ENCODE results near the gene RCBTB2. TPM values are rescaled to one million over a fixed set of nuclear protein-coding genes. Genes with fewer than 3 reads are reported as not detected.

The RCBTB2 gene
- total RNA-seq, 1 donor from 2014 or later = 38.4 TPM

- Histone ChIP-seq H3K36me3 (no peaks in the 10 kb centered on the region), H4K20me1 (ENCODE audit: low read depth) (no peaks in the 10 kb centered on the region), H3K27ac (no peak overlapping the region), H3K9ac (no peak overlapping the region), H3K4me3 (no peak overlapping the region), H3K27me3 (no peaks in the 10 kb centered on the region), H2AFZ (replicated peaks) (no peak overlapping the region), H3K4me1 (no peaks in the 10 kb centered on the region), H3K79me2 (ENCODE audit: low read depth) (peaks cover 3% of the 10 kb centered on the region), H3F3A (ENCODE audit: low read depth) (no peaks in the 10 kb centered on the region), H3K4me2 (no peak overlapping the region), H3K9me3 (ENCODE audit: low read depth) (peaks cover 7% of the 10 kb centered on the region)
- no peak overlapping the region for H3K27ac Mint-ChIP-seq
- DNase-seq (ENCODE audit: low spot score) = no peak
- H3K27me3 Mint-ChIP-seq (ENCODE audit: insufficient read depth, low read depth) = no peaks in the 10 kb centered on the region
- H3K9me3 Mint-ChIP-seq = peaks cover 12% of the 10 kb centered on the region
- H3K4me1 Mint-ChIP-seq = no peaks in the 10 kb centered on the region
- peaks cover 4% of the 10 kb centered on the region for H3K36me3 Mint-ChIP-seq
- H3K4me3 Mint-ChIP-seq = no peak overlapping the region
- no peak for TF ChIP-seq CTCF (IDR thresholded peaks at IDR 0.05)
Measured at GRCh38 chr13:48448285-48448958, 84.5 kb downstream of the RCBTB2 start.

DNA sequence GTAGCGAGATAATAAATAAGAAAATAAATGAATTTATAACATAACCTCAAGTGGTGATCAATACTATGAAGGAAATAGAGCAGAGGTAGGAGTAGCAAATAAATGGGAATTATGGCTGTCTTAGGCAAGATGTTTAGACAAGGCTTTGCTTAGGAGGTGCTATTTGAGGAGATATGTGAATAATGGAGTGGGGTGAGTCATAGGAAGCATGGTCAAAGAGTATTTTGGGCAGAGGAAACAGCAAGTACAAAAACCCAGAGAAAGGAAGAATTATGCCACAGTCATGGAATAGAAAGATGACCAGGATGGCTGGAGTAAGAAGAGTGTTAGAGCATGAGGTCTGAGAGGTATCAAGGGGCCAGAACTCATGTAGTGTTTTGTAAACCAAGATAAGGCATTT is 86.4 kb downstream of the RCBTB2 start:
- no peak for DNase-seq (ENCODE audit: low spot score)
- Histone ChIP-seq H3K4me2 (no peak overlapping the region), H3K4me3 (no peak overlapping the region)

GRCh38 chr13:48443442-48444208 is 89.3 kb downstream of the RCBTB2 start:
- Histone ChIP-seq H3K4me2 (no peak overlapping the region), H3K27me3 (no peaks in the 10 kb centered on the region), H3K9ac (no peak overlapping the region), H2AFZ (replicated peaks) (no peak overlapping the region), H3K9me3 (ENCODE audit: low read depth) (no peaks in the 10 kb centered on the region), H3K36me3 (no peaks in the 10 kb centered on the region), H3K4me1 (no peaks in the 10 kb centered on the region), H3K27ac (no peak overlapping the region), H3K79me2 (ENCODE audit: low read depth) (no peaks in the 10 kb centered on the region), H3F3A (ENCODE audit: low read depth) (no peaks in the 10 kb centered on the region), H4K20me1 (ENCODE audit: low read depth) (no peaks in the 10 kb centered on the region), H3K4me3 (no peak overlapping the region)
- Mint-ChIP-seq H3K36me3 (no peaks in the 10 kb centered on the region), H3K9me3 (no peaks in the 10 kb centered on the region), H3K27me3 (ENCODE audit: insufficient read depth, low read depth) (no peaks in the 10 kb centered on the region), H3K4me1 (no peaks in the 10 kb centered on the region), H3K4me3 (no peak overlapping the region), H3K27ac (no peak overlapping the region)
- no peak for DNase-seq (ENCODE audit: low spot score)
- TF ChIP-seq EZH2phosphoT487 (IDR thresholded peaks at IDR 0.05) (no peak), CTCF (IDR thresholded peaks at IDR 0.05) (no peak), EZH2 (IDR thresholded peaks at IDR 0.05) (no peak)

More for the DNA sequence above, 86.4 kb downstream of the RCBTB2 start:
- no peak overlapping the region for H3K9ac ChIP-seq
- no peaks in the 10 kb centered on the region for H3K27me3 ChIP-seq
- peaks cover 7% of the 10 kb centered on the region for H3K9me3 ChIP-seq (ENCODE audit: low read depth)
- no peak overlapping the region for H2AFZ ChIP-seq (replicated peaks)
- H4K20me1 ChIP-seq (ENCODE audit: low read depth) = no peaks in the 10 kb centered on the region
- Mint-ChIP-seq H3K36me3 (no peaks in the 10 kb centered on the region), H3K27ac (no peak overlapping the region), H3K27me3 (ENCODE audit: insufficient read depth, low read depth) (no peaks in the 10 kb centered on the region), H3K9me3 (peaks cover 10% of the 10 kb centered on the region), H3K4me3 (no peak overlapping the region), H3K4me1 (no peaks in the 10 kb centered on the region)
- peaks cover 3% of the 10 kb centered on the region for H3K79me2 ChIP-seq (ENCODE audit: low read depth)
- no peak overlapping the region for H3K27ac ChIP-seq
- no peaks in the 10 kb centered on the region for H3K36me3 ChIP-seq
- H3F3A ChIP-seq (ENCODE audit: low read depth) = no peaks in the 10 kb centered on the region
- no peaks in the 10 kb centered on the region for H3K4me1 ChIP-seq
- TF ChIP-seq CTCF (IDR thresholded peaks at IDR 0.05) (no peak), EZH2phosphoT487 (IDR thresholded peaks at IDR 0.05) (no peak), EZH2 (IDR thresholded peaks at IDR 0.05) (no peak)

Other genes with a start within 250 kb of the RCBTB2 start
- 27.3 and 39.5 TPM in 2 replicates for gene RB1, start 229.3 kb downstream of the RCBTB2 start, total RNA-seq (ENCODE audit: low replicate concordance)
- gene LPAR6, start 120.0 kb downstream of the RCBTB2 start, total RNA-seq (ENCODE audit: low replicate concordance) = 4.3 and 4.6 TPM in 2 replicates
- not detected in 2 replicates for gene CYSLTR2, start 120.8 kb upstream of the RCBTB2 start, total RNA-seq (ENCODE audit: low replicate concordance)

Data from neural progenitor cell (in vitro differentiated cells).